T-helper 1 cell treated with Interleukin-12 subunit alpha and Interleukin-12 subunit beta and Interleukin-4 antibody, amounts not matched to agents 30 μg/mL and 1 μg/mL, for 36 hours (primary cell): Measurements from ENCODE around the gene OR1F1.
"Not testable (repeated sequence)": the region's sequence is repeated elsewhere in the genome, so short reads cannot be mapped to it uniquely, and the experiment has no call there.

ENCODE experiments used
- H3K27ac Mint-ChIP-seq: one replicate; pipeline ENCODE4 v1.8.0; 2021; ENCODE audit warnings: mild to moderate bottlenecking, mixed read lengths
- H3K27me3 Mint-ChIP-seq: one replicate; pipeline ENCODE4 v1.8.0; 2021; ENCODE audit warnings: low read depth, mixed read lengths
- H3K36me3 Mint-ChIP-seq: one replicate; pipeline ENCODE4 v1.8.0; 2021; ENCODE audit warnings: low read depth, mixed read lengths
- H3K4me1 Mint-ChIP-seq: one replicate; pipeline ENCODE4 v1.8.0; 2021; ENCODE audit warnings: low read depth, mixed read lengths
- H3K4me3 Mint-ChIP-seq: one replicate; pipeline ENCODE4 v1.8.0; 2021; ENCODE audit warnings: mild to moderate bottlenecking, moderate library complexity, mixed read lengths
- H3K9me3 Mint-ChIP-seq: one replicate; pipeline ENCODE4 v1.8.0; 2021; ENCODE audit warnings: mixed read lengths

OR1F1 gene

GRCh38 chr16:3193221-3194212 is 5.5 kb downstream of the OR1F1 start:
- H3K4me1 Mint-ChIP-seq, result peaks cover 12% of the 10 kb centered on the region
- H3K9me3 Mint-ChIP-seq, result peaks cover 19% of the 10 kb centered on the region
- H3K27ac Mint-ChIP-seq, result no peak overlapping the region
- H3K4me3 Mint-ChIP-seq, result no peak overlapping the region
- H3K27me3 Mint-ChIP-seq, result peaks cover 43% of the 10 kb centered on the region
- peaks cover 5% of the 10 kb centered on the region for H3K36me3 Mint-ChIP-seq

GRCh38 chr16:3194792-3195191 is 6.8 kb downstream of the OR1F1 start:
- H3K4me1 Mint-ChIP-seq, result peaks cover 10% of the 10 kb centered on the region
- H3K9me3 Mint-ChIP-seq, result peaks cover 17% of the 10 kb centered on the region
- no peak overlapping the region for H3K27ac Mint-ChIP-seq
- peaks cover 5% of the 10 kb centered on the region for H3K36me3 Mint-ChIP-seq
- no peak overlapping the region for H3K4me3 Mint-ChIP-seq
- peaks cover 35% of the 10 kb centered on the region for H3K27me3 Mint-ChIP-seq

- H3K27ac Mint-ChIP-seq, result no peak overlapping the region
- H3K4me1 Mint-ChIP-seq, result peaks cover 5% of the 10 kb centered on the region
- H3K9me3 Mint-ChIP-seq, result peaks cover 15% of the 10 kb centered on the region
- H3K36me3 Mint-ChIP-seq, result peaks cover 2% of the 10 kb centered on the region
- no peak overlapping the region for H3K4me3 Mint-ChIP-seq
- peaks cover 26% of the 10 kb centered on the region for H3K27me3 Mint-ChIP-seq
These were observed 8.0 kb downstream of the OR1F1 start for GRCh38 chr16:3195975-3196374.

GRCh38 chr16:3197694-3198333 is 9.8 kb downstream of the OR1F1 start:
- not testable (repeated sequence) for H3K4me1 Mint-ChIP-seq, H3K27ac Mint-ChIP-seq, H3K36me3 Mint-ChIP-seq, H3K4me3 Mint-ChIP-seq
- peaks cover 20% of the 10 kb centered on the region for H3K27me3 Mint-ChIP-seq
- peaks cover 11% of the 10 kb centered on the region for H3K9me3 Mint-ChIP-seq

- Mint-ChIP-seq H3K4me1 (no peaks in the 10 kb centered on the region), H3K4me3 (no peak overlapping the region), H3K27me3 (peaks cover 20% of the 10 kb centered on the region), H3K9me3 (peaks cover 11% of the 10 kb centered on the region), H3K36me3 (no peaks in the 10 kb centered on the region), H3K27ac (no peak overlapping the region)
These were observed 10.5 kb downstream of the OR1F1 start for GRCh38 chr16:3198334-3199072.

- peaks cover 18% of the 10 kb centered on the region for H3K27me3 Mint-ChIP-seq
- no peaks in the 10 kb centered on the region for H3K4me1 Mint-ChIP-seq
- H3K4me3 Mint-ChIP-seq, result no peak overlapping the region
- no peaks in the 10 kb centered on the region for H3K36me3 Mint-ChIP-seq
- peaks cover 35% of the 10 kb centered on the region for H3K9me3 Mint-ChIP-seq
- no peak overlapping the region for H3K27ac Mint-ChIP-seq
These were observed 15.0 kb downstream of the OR1F1 start for GRCh38 chr16:3202903-3203539.

GRCh38 chr16:3205939-3206338 is 17.9 kb downstream of the OR1F1 start:
- H3K4me3 Mint-ChIP-seq, H3K4me1 Mint-ChIP-seq, H3K27ac Mint-ChIP-seq, H3K36me3 Mint-ChIP-seq, H3K27me3 Mint-ChIP-seq: not testable (repeated sequence)
- H3K9me3 Mint-ChIP-seq, result peaks cover 50% of the 10 kb centered on the region

- Mint-ChIP-seq H3K27ac (no peak overlapping the region), H3K9me3 (peaks cover 60% of the 10 kb centered on the region), H3K4me3 (no peak overlapping the region), H3K27me3 (peaks cover 5% of the 10 kb centered on the region), H3K4me1 (no peaks in the 10 kb centered on the region), H3K36me3 (peaks cover 2% of the 10 kb centered on the region)
These were observed 19.3 kb downstream of the OR1F1 start for GRCh38 chr16:3207086-3207953.

GRCh38 chr16:3212006-3212405 is 24.0 kb downstream of the OR1F1 start:
- peaks cover 27% of the 10 kb centered on the region for H3K4me1 Mint-ChIP-seq
- no peaks in the 10 kb centered on the region for H3K27me3 Mint-ChIP-seq
- H3K36me3 Mint-ChIP-seq, result peaks cover 32% of the 10 kb centered on the region
- H3K4me3 Mint-ChIP-seq, result no peak overlapping the region
- no peak overlapping the region for H3K27ac Mint-ChIP-seq
- H3K9me3 Mint-ChIP-seq, result peaks cover 69% of the 10 kb centered on the region

GRCh38 chr16:3212567-3212966 is 24.6 kb downstream of the OR1F1 start:
- peaks cover 33% of the 10 kb centered on the region for H3K36me3 Mint-ChIP-seq
- H3K9me3 Mint-ChIP-seq, result peaks cover 68% of the 10 kb centered on the region
- H3K27me3 Mint-ChIP-seq, result no peaks in the 10 kb centered on the region
- H3K27ac Mint-ChIP-seq, result peak overlapping the region; percentile 7
- H3K4me1 Mint-ChIP-seq, result peaks cover 28% of the 10 kb centered on the region
- H3K4me3 Mint-ChIP-seq, result no peak overlapping the region

GRCh38 chr16:3214904-3215600 is 27.0 kb downstream of the OR1F1 start:
- peak overlapping the region; percentile 54 for H3K4me3 Mint-ChIP-seq
- H3K9me3 Mint-ChIP-seq, result peaks cover 70% of the 10 kb centered on the region
- H3K27ac Mint-ChIP-seq, result peak overlapping the region; percentile 95
- no peaks in the 10 kb centered on the region for H3K27me3 Mint-ChIP-seq
- peaks cover 32% of the 10 kb centered on the region for H3K4me1 Mint-ChIP-seq
- peaks cover 42% of the 10 kb centered on the region for H3K36me3 Mint-ChIP-seq

GRCh38 chr16:3215601-3216262 is 27.7 kb downstream of the OR1F1 start:
- Mint-ChIP-seq H3K4me3 (peak overlapping the region; percentile 54), H3K27ac (peak overlapping the region; percentile 95), H3K36me3 (peaks cover 43% of the 10 kb centered on the region), H3K27me3 (no peaks in the 10 kb centered on the region), H3K9me3 (peaks cover 64% of the 10 kb centered on the region), H3K4me1 (peaks cover 32% of the 10 kb centered on the region)

- Mint-ChIP-seq H3K36me3 (peaks cover 43% of the 10 kb centered on the region), H3K9me3 (peaks cover 67% of the 10 kb centered on the region), H3K27me3 (no peaks in the 10 kb centered on the region), H3K27ac (peak overlapping the region; percentile 95), H3K4me3 (peak overlapping the region; percentile 54), H3K4me1 (peaks cover 32% of the 10 kb centered on the region)
These were observed 28.2 kb downstream of the OR1F1 start for GRCh38 chr16:3216263-3216640.
